ENCODE measurements around the gene PTK6. TPM values are rescaled to one million over a fixed set of nuclear protein-coding genes. Genes with fewer than 3 reads are reported as not detected.

Gene PTK6
- total RNA-seq, 4 donors from 2014 or later = under 0.01 TPM; not detected in 2

- intact Hi-C loops (cut with DNase I; ENCODE audit: low total_unique reads) = no loop called here
These were observed 49.4 kb downstream of the PTK6 start for GRCh38 chr20:63487781-63488241.

GRCh38 chr20:63487116-63487764 is 49.9 kb downstream of the PTK6 start:
- H3K4me3 ChIP-seq = no peak overlapping the region
- no peaks in the 10 kb centered on the region for H3K9me3 ChIP-seq
- DNase-seq = no peak
- no peak overlapping the region for H3K27ac ChIP-seq
- H3K27me3 ChIP-seq = peaks cover 0 to 14% of the 10 kb centered on the region in 2 donors
- intact Hi-C loops (cut with DNase I; ENCODE audit: low total_unique reads) = no loop called here
- TF ChIP-seq POLR2A (IDR thresholded peaks at IDR 0.05) (no peak), CTCF (IDR thresholded peaks at IDR 0.05) (no peak)
- peaks cover 0 to 3% of the 10 kb centered on the region in 2 donors for H3K4me1 ChIP-seq
- no peaks in the 10 kb centered on the region for H3K36me3 ChIP-seq

More at GRCh38 chr20:63487781-63488241, 49.4 kb downstream of the PTK6 start:
- Histone ChIP-seq H3K9me3 (no peaks in the 10 kb centered on the region), H3K4me1 (peaks cover 0 to 3% of the 10 kb centered on the region in 2 donors), H3K36me3 (no peaks in the 10 kb centered on the region), H3K27ac (no peak overlapping the region), H3K27me3 (peaks cover 0 to 14% of the 10 kb centered on the region in 2 donors), H3K4me3 (no peak overlapping the region)
- no peak for TF ChIP-seq CTCF (IDR thresholded peaks at IDR 0.05)
- TF ChIP-seq POLR2A (IDR thresholded peaks at IDR 0.05) = no peak
- DNase-seq = no peak

GRCh38 chr20:63486300-63486855 is 50.8 kb downstream of the PTK6 start:
- Histone ChIP-seq H3K27me3 (peaks cover 0 to 14% of the 10 kb centered on the region in 2 donors), H3K4me3 (no peak overlapping the region), H3K9me3 (no peaks in the 10 kb centered on the region), H3K36me3 (no peaks in the 10 kb centered on the region), H3K27ac (no peak overlapping the region), H3K4me1 (peaks cover 0 to 3% of the 10 kb centered on the region in 2 donors)
- no peak for DNase-seq
- intact Hi-C loops (cut with DNase I; ENCODE audit: low total_unique reads) = no loop called here
- TF ChIP-seq POLR2A (IDR thresholded peaks at IDR 0.05) = no peak
- TF ChIP-seq CTCF (IDR thresholded peaks at IDR 0.05) = no peak

GRCh38 chr20:63484651-63485403 is 52.3 kb downstream of the PTK6 start:
- Histone ChIP-seq H3K27me3 (peaks cover 0 to 15% of the 10 kb centered on the region in 2 donors), H3K4me3 (no peak overlapping the region), H3K9me3 (no peaks in the 10 kb centered on the region), H3K4me1 (peaks cover 0 to 3% of the 10 kb centered on the region in 2 donors), H3K36me3 (no peaks in the 10 kb centered on the region), H3K27ac (no peak overlapping the region)
- intact Hi-C loops (cut with DNase I; ENCODE audit: low total_unique reads) = no loop called here
- TF ChIP-seq CTCF (IDR thresholded peaks at IDR 0.05) (no peak), POLR2A (IDR thresholded peaks at IDR 0.05) (no peak)
- no peak for DNase-seq

GRCh38 chr20:63484236-63484635 is 52.9 kb downstream of the PTK6 start:
- Histone ChIP-seq H3K27ac (no peak overlapping the region), H3K9me3 (no peaks in the 10 kb centered on the region), H3K4me3 (no peak overlapping the region), H3K27me3 (peaks cover 0 to 15% of the 10 kb centered on the region in 2 donors), H3K4me1 (peaks cover 0 to 3% of the 10 kb centered on the region in 2 donors), H3K36me3 (no peaks in the 10 kb centered on the region)
- TF ChIP-seq POLR2A (IDR thresholded peaks at IDR 0.05) (no peak), CTCF (IDR thresholded peaks at IDR 0.05) (no peak)
- no peak for DNase-seq
- intact Hi-C loops (cut with DNase I; ENCODE audit: low total_unique reads) = no loop called here
